Endothelial cell (in vitro differentiated cells): ENCODE data around the gene CHRD. TPM values are rescaled to one million over a fixed set of nuclear protein-coding genes. Genes with fewer than 3 reads are reported as not detected.

Experiments used
- DNase-seq: peaks from one replicate; pipeline ENCODE4 v3.0.0; 2021; ENCODE audit warnings: low spot score
- H3K27ac Mint-ChIP-seq: one replicate; pipeline ENCODE4 v1.8.0; 2021; ENCODE audit warnings: mixed read lengths, inconsistent platforms; ENCODE audit not compliant: unreplicated experiment
- H3K27me3 Mint-ChIP-seq: one replicate; pipeline ENCODE4 v1.8.0; 2021; ENCODE audit warnings: mild to moderate bottlenecking, moderate library complexity, mixed read lengths, inconsistent platforms; ENCODE audit not compliant: unreplicated experiment
- H3K36me3 Mint-ChIP-seq: one replicate; pipeline ENCODE4 v1.8.0; 2021; ENCODE audit warnings: mild to moderate bottlenecking, low read depth, mixed read lengths, inconsistent platforms; ENCODE audit not compliant: unreplicated experiment
- H3K4me1 Mint-ChIP-seq: one replicate; pipeline ENCODE4 v1.8.0; 2021; ENCODE audit warnings: mild to moderate bottlenecking, mixed read lengths, inconsistent platforms; ENCODE audit not compliant: unreplicated experiment
- H3K4me3 Mint-ChIP-seq: one replicate; pipeline ENCODE4 v1.8.0; 2021; ENCODE audit warnings: mild to moderate bottlenecking, mixed read lengths, inconsistent platforms; ENCODE audit not compliant: unreplicated experiment
- H3K9me3 Mint-ChIP-seq: one replicate; pipeline ENCODE4 v1.8.0; 2021; ENCODE audit warnings: mixed read lengths, inconsistent platforms; ENCODE audit not compliant: unreplicated experiment
- total RNA-seq: library from RNA; stranded (reverse); fragmentation: NEBNext Ultra II Directional; extraction: Animal tissue kit (Norgen Biotek cat#: 25700); gene quantifications from one replicate; pipeline ENCODE4 v1.2.1, GENCODE V29; 2021; ENCODE audit not compliant: unreplicated experiment
- TF ChIP-seq, protein P1 (sequence below): fragments of 200-600 bp; sonication (generic); IDR thresholded peaks from one replicate; pipeline ENCODE4 v1.5.0; 2021; ENCODE audit warnings: antibody characterized with exemption; ENCODE audit not compliant: unreplicated experiment

The CHRD gene
- total RNA-seq, 1 donor from 2014 or later: 2.4 TPM

GRCh38 chr3:184341925-184342324 lies 37.9 kb upstream of the CHRD start:
- H3K9me3 Mint-ChIP-seq: no peaks in the 10 kb centered on the region
- TF ChIP-seq, protein P1, sequence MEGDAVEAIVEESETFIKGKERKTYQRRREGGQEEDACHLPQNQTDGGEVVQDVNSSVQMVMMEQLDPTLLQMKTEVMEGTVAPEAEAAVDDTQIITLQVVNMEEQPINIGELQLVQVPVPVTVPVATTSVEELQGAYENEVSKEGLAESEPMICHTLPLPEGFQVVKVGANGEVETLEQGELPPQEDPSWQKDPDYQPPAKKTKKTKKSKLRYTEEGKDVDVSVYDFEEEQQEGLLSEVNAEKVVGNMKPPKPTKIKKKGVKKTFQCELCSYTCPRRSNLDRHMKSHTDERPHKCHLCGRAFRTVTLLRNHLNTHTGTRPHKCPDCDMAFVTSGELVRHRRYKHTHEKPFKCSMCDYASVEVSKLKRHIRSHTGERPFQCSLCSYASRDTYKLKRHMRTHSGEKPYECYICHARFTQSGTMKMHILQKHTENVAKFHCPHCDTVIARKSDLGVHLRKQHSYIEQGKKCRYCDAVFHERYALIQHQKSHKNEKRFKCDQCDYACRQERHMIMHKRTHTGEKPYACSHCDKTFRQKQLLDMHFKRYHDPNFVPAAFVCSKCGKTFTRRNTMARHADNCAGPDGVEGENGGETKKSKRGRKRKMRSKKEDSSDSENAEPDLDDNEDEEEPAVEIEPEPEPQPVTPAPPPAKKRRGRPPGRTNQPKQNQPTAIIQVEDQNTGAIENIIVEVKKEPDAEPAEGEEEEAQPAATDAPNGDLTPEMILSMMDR: no peak
- H3K4me1 Mint-ChIP-seq: peaks cover 38% of the 10 kb centered on the region
- peaks cover 30% of the 10 kb centered on the region for H3K36me3 Mint-ChIP-seq
- H3K27me3 Mint-ChIP-seq: peaks cover 20% of the 10 kb centered on the region
- H3K4me3 Mint-ChIP-seq: no peak overlapping the region
- H3K27ac Mint-ChIP-seq: no peak overlapping the region
- no peak for DNase-seq

DNA sequence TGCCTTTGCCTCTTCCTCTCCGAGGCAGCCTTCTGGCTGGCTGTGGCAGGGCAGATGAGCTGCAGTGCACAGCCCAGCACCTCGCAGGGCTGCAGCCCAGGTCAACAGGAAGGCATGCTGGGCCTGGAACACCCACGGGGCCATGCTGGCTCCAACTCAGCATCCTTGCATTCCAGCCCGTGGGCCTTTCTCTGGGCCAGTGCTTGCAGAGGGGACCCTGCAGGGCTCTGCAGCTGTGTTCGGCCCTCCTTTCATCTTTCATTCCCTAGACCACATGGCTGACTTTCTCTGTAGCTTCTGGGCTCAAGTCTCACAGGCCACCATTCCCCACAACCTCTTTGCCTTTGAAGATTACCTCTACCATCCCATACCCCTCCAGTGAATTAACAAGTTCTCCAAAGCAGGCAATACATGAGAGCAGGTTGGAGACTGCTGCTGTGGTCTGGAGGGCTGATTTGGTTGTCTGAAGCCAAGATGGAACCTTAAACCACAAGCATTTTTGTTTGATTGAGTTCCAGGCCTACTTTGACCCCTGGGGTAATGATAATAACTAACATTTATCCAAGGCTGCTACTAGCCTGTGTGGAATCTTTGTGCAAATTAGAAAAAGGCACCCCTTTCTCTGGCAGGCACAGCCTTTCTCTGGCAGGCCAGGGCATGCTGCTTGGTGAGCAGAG lies 36.5 kb upstream of the CHRD start:
- Mint-ChIP-seq H3K4me1 (peaks cover 26% of the 10 kb centered on the region), H3K36me3 (peaks cover 24% of the 10 kb centered on the region), H3K4me3 (peak overlapping the region; percentile 40), H3K27me3 (peaks cover 12% of the 10 kb centered on the region), H3K27ac (no peak overlapping the region), H3K9me3 (no peaks in the 10 kb centered on the region)
- no peak for DNase-seq
- TF ChIP-seq, protein P1: no peak

DNA sequence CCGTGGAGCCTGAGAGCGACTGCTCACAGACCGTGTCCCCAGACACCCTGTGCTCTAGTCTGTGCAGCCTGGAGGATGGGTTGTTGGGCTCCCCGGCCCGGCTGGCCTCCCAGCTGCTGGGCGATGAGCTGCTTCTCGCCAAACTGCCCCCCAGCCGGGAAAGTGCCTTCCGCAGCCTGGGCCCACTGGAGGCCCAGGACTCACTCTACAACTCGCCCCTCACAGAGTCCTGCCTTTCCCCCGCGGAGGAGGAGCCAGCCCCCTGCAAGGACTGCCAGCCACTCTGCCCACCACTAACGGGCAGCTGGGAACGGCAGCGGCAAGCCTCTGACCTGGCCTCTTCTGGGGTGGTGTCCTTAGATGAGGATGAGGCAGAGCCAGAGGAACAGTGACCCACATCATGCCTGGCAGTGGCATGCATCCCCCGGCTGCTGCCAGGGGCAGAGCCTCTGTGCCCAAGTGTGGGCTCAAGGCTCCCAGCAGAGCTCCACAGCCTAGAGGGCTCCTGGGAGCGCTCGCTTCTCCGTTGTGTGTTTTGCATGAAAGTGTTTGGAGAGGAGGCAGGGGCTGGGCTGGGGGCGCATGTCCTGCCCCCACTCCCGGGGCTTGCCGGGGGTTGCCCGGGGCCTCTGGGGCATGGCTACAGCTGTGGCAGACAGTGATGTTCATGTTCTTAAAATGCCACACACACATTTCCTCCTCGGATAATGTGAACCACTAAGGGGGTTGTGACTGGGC lies 35.1 kb upstream of the CHRD start:
- peaks cover 21% of the 10 kb centered on the region for H3K4me1 Mint-ChIP-seq
- H3K4me3 Mint-ChIP-seq: no peak overlapping the region
- H3K36me3 Mint-ChIP-seq: peaks cover 30% of the 10 kb centered on the region
- TF ChIP-seq, protein P1: no peak
- no peak overlapping the region for H3K27ac Mint-ChIP-seq
- peaks cover 10% of the 10 kb centered on the region for H3K27me3 Mint-ChIP-seq
- H3K9me3 Mint-ChIP-seq: no peaks in the 10 kb centered on the region
- DNase-seq: no peak

GRCh38 chr3:184345317-184346144 lies 34.3 kb upstream of the CHRD start:
- Mint-ChIP-seq H3K4me3 (peak overlapping the region; percentile 42), H3K36me3 (peaks cover 34% of the 10 kb centered on the region), H3K4me1 (peaks cover 20% of the 10 kb centered on the region), H3K27ac (peak overlapping the region; percentile 24), H3K27me3 (peaks cover 10% of the 10 kb centered on the region), H3K9me3 (no peaks in the 10 kb centered on the region)
- DNase-seq: peak; percentile 58
- TF ChIP-seq, protein P1: peak; percentile 47
